NOMO-1 treated with dmso at 0.1 percent for 144 hours (cell line): ENCODE measurements around the gene SLC2A8.

Experiments used
- DNase-seq: peaks from one replicate; lab custom pipeline; 2025; ENCODE audit not compliant: unreplicated experiment; lab: John Stamatoyannopoulos, UW

Gene SLC2A8

DNA sequence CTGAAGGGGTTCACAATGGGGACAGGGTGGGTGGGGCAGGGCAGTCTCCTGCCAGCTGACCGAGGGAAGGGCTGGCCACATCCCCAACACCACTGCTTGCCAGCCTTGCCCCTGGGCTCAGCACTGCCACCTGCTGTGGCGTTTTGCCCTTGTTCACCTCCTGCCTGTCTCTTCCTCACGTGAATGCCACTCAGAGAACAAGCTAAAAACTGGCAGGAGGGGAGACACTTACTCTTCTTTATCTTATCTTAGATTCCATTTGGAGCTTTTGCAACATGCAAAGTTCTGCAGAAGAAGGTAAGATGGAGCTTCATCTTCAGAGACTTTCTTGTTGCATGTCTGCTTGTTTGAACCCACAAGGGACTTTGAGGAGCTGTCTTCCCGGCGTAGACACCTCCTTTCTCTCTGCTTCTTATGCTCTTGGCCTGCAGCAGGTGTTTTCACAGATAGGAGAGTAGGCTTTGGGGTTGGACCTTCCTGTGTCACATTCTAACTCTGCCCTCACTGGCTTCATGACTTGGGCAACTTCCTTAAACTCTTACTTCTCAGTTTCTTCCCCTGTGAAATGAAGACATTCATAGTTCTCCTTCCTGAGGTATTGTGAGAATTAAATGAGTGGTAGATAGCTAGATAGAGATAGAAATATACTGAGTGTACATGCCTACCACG lies 58.5 kb downstream of the SLC2A8 start:
- peak; percentile 60 for DNase-seq

DNA sequence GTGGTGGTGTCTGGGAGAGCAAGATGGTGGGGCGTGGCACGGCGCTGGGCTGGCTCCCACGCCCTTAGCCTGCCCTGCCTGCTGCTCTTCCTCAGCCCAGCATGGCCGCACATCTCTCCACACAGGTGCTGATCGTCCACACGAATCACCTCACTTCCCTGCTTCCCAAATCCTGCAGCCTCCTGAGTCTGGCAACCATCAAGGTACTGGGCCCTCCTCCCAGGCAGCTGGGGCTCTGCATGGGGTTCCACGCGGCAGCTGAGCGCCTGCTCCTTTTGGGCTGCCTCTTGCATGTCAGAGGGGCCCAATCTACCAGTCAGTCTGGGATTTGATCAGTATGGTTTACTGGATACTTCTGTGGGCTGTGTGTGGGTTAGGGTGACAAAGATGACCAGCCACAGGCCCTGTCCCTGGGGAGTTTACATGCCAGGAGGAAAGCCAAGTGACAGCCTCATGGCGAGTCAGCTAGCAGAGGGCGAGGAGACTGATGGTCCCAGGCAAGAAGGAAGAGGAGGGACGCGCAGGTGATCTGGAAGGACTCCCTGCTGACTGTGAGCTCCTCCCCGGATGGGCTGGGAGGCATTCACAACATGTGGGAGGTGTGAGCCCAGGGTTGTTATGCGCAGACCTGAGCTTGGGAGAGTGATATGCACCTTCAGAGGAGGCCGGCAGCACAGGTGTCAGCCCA lies 60.4 kb downstream of the SLC2A8 start:
- DNase-seq, result no peak
